Transverse colon (tissue), 4 donors: ENCODE data around the gene ARHGEF33.

Experiments used
- CTCF ChIP-seq, 5 experiments: fragments of 200-600 bp in 3 of 5; fragments of 450-650 bp in 2 of 5; sonication (generic) in 3 of 5; IDR thresholded peaks; 1 replicate in 2 of 5; 2 replicates in 3 of 5; pipeline ENCODE4 v1.5.1; 2016 to 2017; ENCODE audit warnings: antibody characterized with exemption in 5 of 5, inconsistent platforms in 3 of 5, mild to moderate bottlenecking in 2 of 5, moderate library complexity in 1 of 5
- POLR2A ChIP-seq: fragments of 450-650 bp; IDR thresholded peaks from one replicate; pipeline ENCODE4 v1.6.1; 2016; ENCODE audit warnings: antibody characterized with exemption, mild to moderate bottlenecking, moderate library complexity
- POLR2AphosphoS5 ChIP-seq, 3 donors: sonication (generic); formaldehyde crosslinking; IDR thresholded peaks; one replicate each; pipeline ENCODE4 v1.6.1; 2016; ENCODE audit warnings: antibody characterized with exemption in 3 of 3

- TF ChIP-seq CTCF (IDR thresholded peaks at IDR 0.05) (no peak), POLR2AphosphoS5 (IDR thresholded peaks at IDR 0.05) (no peak), POLR2A (no peak)
These were observed 33.5 kb upstream of the ARHGEF33 start for GRCh38 chr2:38856165-38856564.
